NCI-H345 (cell line): Measurements from ENCODE around the gene SLC29A3.

ENCODE experiments used
- DNase-seq: peaks from one replicate; lab custom pipeline; 2025; lab: John Stamatoyannopoulos, UW

Gene SLC29A3

GRCh38 chr10:71324743-71325142 lies 5.7 kb downstream of the SLC29A3 start:
- no peak for DNase-seq

- no peak for DNase-seq
Observed at GRCh38 chr10:71325267-71325666, 6.2 kb downstream of the SLC29A3 start.

- DNase-seq = peak; percentile 83
Observed at GRCh38 chr10:71326464-71326881, 7.4 kb downstream of the SLC29A3 start.

GRCh38 chr10:71330789-71331404 lies 11.8 kb downstream of the SLC29A3 start:
- DNase-seq = no peak

- peak; percentile 60 for DNase-seq
Observed at GRCh38 chr10:71331736-71332135, 12.7 kb downstream of the SLC29A3 start.

GRCh38 chr10:71332466-71332865 lies 13.4 kb downstream of the SLC29A3 start:
- no peak for DNase-seq

GRCh38 chr10:71333129-71333887 lies 14.2 kb downstream of the SLC29A3 start:
- DNase-seq = peak; percentile 59

- DNase-seq = peak; percentile 47
Observed at GRCh38 chr10:71334221-71334791, 15.2 kb downstream of the SLC29A3 start.

- no peak for DNase-seq
Observed at GRCh38 chr10:71335173-71335708, 16.2 kb downstream of the SLC29A3 start.

GRCh38 chr10:71336632-71337031 lies 17.6 kb downstream of the SLC29A3 start:
- no peak for DNase-seq

GRCh38 chr10:71337219-71337701 lies 18.2 kb downstream of the SLC29A3 start:
- no peak for DNase-seq

- DNase-seq = no peak
Observed at GRCh38 chr10:71338728-71339495, 19.9 kb downstream of the SLC29A3 start.

- no peak for DNase-seq
Observed at GRCh38 chr10:71339796-71340589, 20.9 kb downstream of the SLC29A3 start.

GRCh38 chr10:71342573-71343391 lies 23.7 kb downstream of the SLC29A3 start:
- DNase-seq = no peak

- no peak for DNase-seq
Observed at GRCh38 chr10:71343392-71343773, 24.3 kb downstream of the SLC29A3 start.

- DNase-seq = no peak
Observed at GRCh38 chr10:71344154-71344925, 25.3 kb downstream of the SLC29A3 start.

- DNase-seq = peak; percentile 45
Observed at GRCh38 chr10:71344993-71345480, 26.0 kb downstream of the SLC29A3 start.

GRCh38 chr10:71345694-71346093 lies 26.6 kb downstream of the SLC29A3 start:
- no peak for DNase-seq

- DNase-seq = no peak
Observed at GRCh38 chr10:71346731-71347130, 27.7 kb downstream of the SLC29A3 start.
